HG02970 (cell line): ENCODE measurements around the gene ENKUR.
"Not testable (repeated sequence)": the region's sequence is repeated elsewhere in the genome, so short reads cannot be mapped to it uniquely, and the experiment has no call there.

ENCODE experiments used
- ATAC-seq: cut with Tn5 transposase; IDR thresholded peaks from one replicate; pipeline ENCODE4 v1.9.1; 2021; ENCODE audit warnings: mild to moderate bottlenecking, moderate library complexity, moderate number of reproducible peaks; ENCODE audit not compliant: unreplicated experiment, low FRiP score

The ENKUR gene

GRCh38 chr10:24979685-24980084 lies 36.3 kb downstream of the ENKUR start:
- ATAC-seq: no peak

DNA sequence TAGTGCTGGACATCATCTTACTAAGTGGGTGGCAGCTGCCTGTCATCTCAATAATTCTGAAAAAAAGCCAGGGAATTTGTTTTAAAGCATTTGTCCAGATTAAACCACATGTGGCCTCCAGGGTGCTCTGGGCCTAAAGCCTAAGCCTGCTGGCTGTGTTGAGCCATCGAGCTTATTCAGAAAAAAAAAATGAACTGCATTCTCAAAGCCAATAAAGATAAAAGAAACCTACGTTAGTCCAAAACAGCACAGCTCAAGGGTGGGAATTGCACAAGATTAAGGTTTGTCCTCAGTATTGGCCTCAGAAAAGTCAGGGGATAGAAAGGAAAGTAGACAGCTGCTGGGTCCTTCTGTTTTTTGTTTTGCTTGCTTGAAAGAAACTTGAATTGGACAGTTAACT lies 41.0 kb downstream of the ENKUR start:
- ATAC-seq: no peak

- no peak for ATAC-seq
Observed at GRCh38 chr10:24973163-24973562, 42.8 kb downstream of the ENKUR start.

- no peak for ATAC-seq
Observed at GRCh38 chr10:24971374-24971773, 44.6 kb downstream of the ENKUR start.

- no peak for ATAC-seq
Observed at GRCh38 chr10:24969841-24970281, 46.1 kb downstream of the ENKUR start.

GRCh38 chr10:24968951-24969350 lies 47.0 kb downstream of the ENKUR start:
- ATAC-seq: not testable (repeated sequence)

GRCh38 chr10:24968349-24968748 lies 47.6 kb downstream of the ENKUR start:
- ATAC-seq: no peak

DNA sequence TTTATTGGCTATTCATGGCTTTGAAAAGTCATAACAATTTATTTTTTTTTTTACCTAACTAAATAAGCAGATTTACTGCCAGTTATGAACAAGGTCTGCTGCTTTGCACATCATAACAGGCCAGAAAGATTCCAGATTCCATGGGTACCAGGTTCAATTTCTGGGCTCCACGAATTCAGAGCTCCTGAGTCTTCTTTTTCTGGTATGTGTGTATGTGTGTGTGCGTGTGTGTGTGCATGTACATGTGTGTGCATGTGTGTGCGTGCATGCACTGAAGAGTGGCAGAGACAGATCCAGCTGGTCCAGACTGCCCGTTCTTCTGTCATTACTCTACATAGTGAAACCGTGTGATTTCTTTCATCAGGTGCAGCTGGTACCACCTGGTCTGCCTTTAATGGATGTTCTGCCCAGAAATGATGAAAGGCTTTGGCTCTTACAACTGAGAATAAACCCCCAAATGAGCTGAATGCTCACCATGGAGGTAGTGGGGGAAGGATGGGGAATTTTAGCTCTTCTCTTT lies 48.9 kb downstream of the ENKUR start:
- ATAC-seq: no peak

GRCh38 chr10:24965051-24965450 lies 50.9 kb downstream of the ENKUR start:
- ATAC-seq: no peak

- no peak for ATAC-seq
Observed at GRCh38 chr10:24963521-24964041, 52.4 kb downstream of the ENKUR start.

DNA sequence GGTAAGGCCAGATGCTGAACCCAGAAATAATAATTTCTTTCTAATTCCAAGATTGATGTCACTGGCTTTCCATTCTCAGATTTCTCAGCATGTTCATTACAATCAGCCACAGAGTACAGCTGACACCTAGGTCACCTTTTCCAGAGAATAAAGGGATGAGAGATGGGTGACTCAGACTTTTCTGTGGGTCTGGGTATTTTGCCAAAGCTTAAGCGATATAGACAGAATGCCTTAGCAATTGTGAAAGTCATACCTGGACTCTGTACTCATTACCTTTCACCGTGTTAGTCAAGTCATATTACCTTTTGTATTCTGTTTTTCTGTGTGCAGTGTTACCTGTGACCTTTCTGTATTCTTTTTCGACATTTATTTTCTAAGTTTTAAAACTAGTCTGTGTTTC lies 53.0 kb downstream of the ENKUR start:
- ATAC-seq: no peak

DNA sequence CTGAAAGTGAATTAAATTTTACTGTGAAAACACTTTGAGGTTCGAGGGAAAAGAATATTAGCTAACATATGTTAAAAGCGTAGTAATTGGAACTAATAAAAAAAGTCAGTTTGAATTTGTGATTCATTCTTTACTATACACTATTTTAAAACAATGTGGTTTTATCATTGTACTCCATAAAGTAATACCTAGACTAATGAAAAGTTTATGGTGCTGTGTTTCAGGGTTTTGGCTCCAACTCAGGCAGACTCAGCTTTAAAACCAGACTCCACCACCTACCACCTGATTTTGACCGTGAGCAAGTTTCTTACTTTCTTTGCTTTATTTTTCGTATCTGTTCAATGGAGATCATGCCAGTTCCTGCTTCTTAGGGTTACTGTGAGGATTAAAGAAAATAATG lies 54.4 kb downstream of the ENKUR start:
- ATAC-seq: no peak

- ATAC-seq: no peak
Observed at GRCh38 chr10:24959382-24959730, 56.6 kb downstream of the ENKUR start.

DNA sequence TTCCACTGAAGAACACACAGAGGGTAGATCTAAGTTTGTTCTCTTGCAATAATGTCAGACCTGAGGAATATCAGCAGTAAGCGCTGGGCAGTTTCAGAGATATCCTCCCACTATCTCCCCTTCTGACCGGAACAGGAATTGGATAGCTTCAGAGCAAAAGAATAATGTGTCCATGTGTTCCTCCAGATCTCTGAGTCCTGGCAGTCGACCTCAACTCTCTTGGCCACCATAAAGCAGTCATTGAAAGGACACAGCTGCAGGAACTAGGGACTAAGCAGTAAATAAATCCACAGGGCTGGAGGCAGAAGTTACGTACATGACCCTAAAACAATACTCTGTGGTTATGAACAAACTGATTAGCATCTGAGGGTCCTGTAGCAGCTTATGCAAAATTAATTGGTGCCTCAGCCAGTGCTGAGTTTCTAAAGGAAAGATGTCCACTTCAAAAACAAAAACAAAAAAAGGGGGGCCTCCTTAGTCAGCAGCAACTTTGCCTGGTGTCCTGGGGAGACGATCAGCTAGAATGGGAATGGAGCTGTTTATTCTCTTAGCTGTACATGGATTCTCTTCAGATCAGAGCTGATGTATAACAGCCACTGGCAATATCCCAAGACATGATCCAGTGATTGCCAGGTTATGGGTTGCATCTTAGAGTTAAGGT lies 57.1 kb downstream of the ENKUR start:
- no peak for ATAC-seq

DNA sequence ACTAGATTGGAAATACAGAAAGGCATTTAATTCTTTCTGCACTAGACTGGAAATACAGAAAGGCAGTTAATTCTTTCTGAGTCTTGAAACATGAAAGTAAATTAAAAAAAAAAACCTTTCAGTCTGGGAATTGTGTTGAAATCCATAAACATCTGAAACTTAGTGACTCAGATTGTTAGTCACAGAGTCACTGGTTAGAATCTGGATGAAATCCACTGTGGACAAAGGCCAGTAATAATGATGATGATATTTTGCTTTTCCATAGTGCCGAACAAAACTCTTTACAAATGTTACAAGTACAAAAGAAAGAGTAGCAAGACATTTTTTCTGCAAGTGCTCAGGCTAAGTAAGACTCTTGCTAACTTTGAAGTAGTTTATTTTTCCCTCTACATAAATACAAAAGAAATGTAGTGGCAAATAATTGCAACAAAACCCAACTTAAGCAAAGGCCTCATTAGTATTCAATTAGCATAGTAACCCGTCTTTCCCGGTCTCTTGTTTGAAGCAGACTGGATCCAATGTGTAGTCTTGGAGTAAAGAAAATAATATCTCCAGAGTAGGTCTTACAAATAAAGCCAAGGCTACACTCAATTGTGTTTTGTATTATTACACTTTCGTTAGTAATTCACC lies 57.8 kb downstream of the ENKUR start:
- no peak for ATAC-seq

DNA sequence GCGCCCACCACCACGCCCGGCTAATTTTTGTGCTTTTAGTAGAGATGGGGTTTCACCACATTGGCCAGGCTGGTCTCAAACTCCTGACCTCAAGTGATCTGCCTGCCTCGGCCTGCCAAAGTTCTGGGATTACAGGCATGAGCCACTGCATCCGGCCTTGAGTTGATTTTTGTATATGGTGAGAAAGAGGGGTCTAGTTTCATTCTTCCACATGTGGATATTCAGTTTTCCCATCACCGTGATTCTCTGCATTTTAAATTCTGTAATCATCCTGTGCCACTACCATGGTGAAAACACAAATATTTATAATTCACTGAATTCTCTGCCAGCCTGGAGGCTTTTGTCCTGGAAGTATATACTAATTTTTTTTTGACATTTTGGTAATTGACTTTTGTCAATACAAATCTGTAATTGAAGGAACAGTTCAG lies 58.3 kb downstream of the ENKUR start:
- not testable (repeated sequence) for ATAC-seq

DNA sequence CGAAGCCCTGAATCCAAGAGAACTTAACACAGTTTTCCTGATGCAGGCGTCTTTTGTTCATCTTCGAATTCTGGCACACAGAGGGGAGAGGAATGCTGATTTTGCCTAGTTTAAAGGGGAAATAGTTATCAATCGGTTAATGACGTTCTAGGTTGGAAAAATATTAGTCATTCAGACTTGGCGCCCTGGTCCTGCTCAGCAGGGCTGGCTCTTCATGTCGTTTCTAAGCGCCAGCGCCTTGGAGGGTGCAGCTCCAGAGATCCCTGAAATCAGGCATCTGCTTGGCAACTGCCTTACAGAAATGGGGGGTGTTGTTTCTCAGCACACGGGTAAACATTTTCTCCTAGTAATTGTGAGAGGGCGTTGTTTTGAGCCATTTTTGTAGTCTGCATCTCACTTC lies 62.3 kb downstream of the ENKUR start:
- no peak for ATAC-seq

DNA sequence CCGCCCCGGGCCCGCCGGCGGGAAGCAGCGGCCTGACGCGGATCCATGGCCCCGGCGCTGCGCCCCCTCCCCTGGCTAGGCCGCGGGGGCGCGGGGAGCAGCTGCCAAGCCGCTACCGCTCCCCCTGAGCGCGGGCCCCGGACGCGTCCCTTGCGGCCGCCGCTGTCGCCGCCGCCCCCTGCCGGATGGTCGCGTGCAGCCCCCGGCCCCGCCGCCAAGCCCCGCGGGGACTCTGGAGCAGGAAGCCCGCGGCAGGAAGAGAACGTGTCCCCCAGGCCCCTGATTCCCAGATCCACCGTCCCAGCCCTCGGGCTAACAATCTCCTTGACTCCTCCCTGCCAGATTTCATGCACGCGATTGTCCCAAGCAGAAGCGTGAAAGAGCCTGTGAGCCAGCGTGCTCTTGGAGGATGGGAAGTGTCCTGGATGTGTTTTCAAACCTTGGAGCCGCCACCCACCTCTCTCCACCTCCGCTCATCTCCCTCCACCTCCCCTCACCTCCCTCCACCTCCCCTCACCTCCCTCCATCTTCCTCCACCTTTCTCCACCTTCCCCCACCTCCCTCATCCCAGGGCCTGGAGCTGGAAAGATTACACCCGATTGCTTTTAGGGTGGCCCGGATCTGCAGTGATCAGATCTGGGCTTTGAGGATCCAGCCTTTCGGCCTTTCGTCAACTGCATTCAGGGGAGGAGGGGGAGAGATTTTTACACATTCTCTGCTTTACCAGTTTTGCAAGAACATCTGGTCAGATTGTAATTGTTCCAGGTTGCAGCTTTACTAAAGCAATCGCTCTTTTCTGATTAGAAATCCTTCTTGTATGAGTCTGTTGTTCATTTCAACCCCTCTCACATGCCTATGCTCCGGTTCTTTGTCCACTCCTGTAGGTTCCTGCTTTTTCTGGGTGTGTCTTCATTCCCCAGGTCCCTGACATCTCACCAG lies 63.0 kb downstream of the ENKUR start:
- peak; percentile 56 for ATAC-seq

GRCh38 chr10:24952143-24952706 lies 63.7 kb downstream of the ENKUR start, which contains the start of gene PRTFDC1:
Gene PRTFDC1, minus strand, starts transcription at chr10:24952606. Its CDS starts 31 bp downstream, at chr10:24952575.
- peak; percentile 31 for ATAC-seq
